ENCODE results near the gene CNEP1R1.

CNEP1R1 gene

GRCh38 chr16:50037662-50038220 lies 12.7 kb downstream of the CNEP1R1 start:
- Histone ChIP-seq H3K27ac (replicated peaks) (peak overlapping the region; percentile 55), H3K4me3 (replicated peaks; ENCODE audit: insufficient read depth, low read length) (no peak overlapping the region), H3K27me3 (ENCODE audit: insufficient read depth, poor library complexity, severe bottlenecking) (no peaks in the 10 kb centered on the region)
- peak; percentile 16; the same call in 1 of the 2 replicates for TF ChIP-seq POLR2AphosphoS5 (IDR thresholded peaks at IDR 0.05; ENCODE audit: low read depth)
- TF ChIP-seq GABPA (IDR thresholded peaks at IDR 0.05; ENCODE audit: low read depth), result no peak
- no peak for TF ChIP-seq REST (IDR thresholded peaks at IDR 0.05; ENCODE audit: insufficient replicate concordance, low read depth)
- no peak for TF ChIP-seq SPI1 (IDR thresholded peaks at IDR 0.05; ENCODE audit: borderline replicate concordance, low read depth)
- DNase-seq (ENCODE audit: low read depth in 1 of 2, low spot score in 1 of 2), result peak; percentile 43 to 63

- TF ChIP-seq SPI1 (IDR thresholded peaks at IDR 0.05; ENCODE audit: borderline replicate concordance, low read depth) (no peak), GABPA (IDR thresholded peaks at IDR 0.05; ENCODE audit: low read depth) (no peak), REST (IDR thresholded peaks at IDR 0.05; ENCODE audit: insufficient replicate concordance, low read depth) (no peak), POLR2AphosphoS5 (IDR thresholded peaks at IDR 0.05; ENCODE audit: low read depth) (no peak), CTCF (IDR thresholded peaks at IDR 0.05; ENCODE audit: insufficient read depth, low read length) (no peak)
- peak in 1 of 2 experiments; percentile 9 for DNase-seq (ENCODE audit: low read depth in 1 of 2, low spot score in 1 of 2)
These were observed 13.3 kb downstream of the CNEP1R1 start for GRCh38 chr16:50038286-50038685.

GRCh38 chr16:50038756-50039529 lies 13.9 kb downstream of the CNEP1R1 start:
- DNase-seq (ENCODE audit: low read depth in 1 of 2, low spot score in 1 of 2), result peak; percentile 88 to 93
- Histone ChIP-seq H3K4me3 (replicated peaks; ENCODE audit: insufficient read depth, low read length) (no peak overlapping the region), H3K27me3 (ENCODE audit: insufficient read depth, poor library complexity, severe bottlenecking) (no peaks in the 10 kb centered on the region), H3K27ac (replicated peaks) (peak overlapping the region; percentile 55)
- peak; percentile 81 for TF ChIP-seq SPI1 (IDR thresholded peaks at IDR 0.05; ENCODE audit: borderline replicate concordance, low read depth)
- TF ChIP-seq POLR2AphosphoS5 (IDR thresholded peaks at IDR 0.05; ENCODE audit: low read depth), result peak; percentile 70
- no peak for TF ChIP-seq GABPA (IDR thresholded peaks at IDR 0.05; ENCODE audit: low read depth)

More at GRCh38 chr16:50038286-50038685, 13.3 kb downstream of the CNEP1R1 start:
- Histone ChIP-seq H3K27ac (replicated peaks) (peak overlapping the region; percentile 55), H3K27me3 (ENCODE audit: insufficient read depth, poor library complexity, severe bottlenecking) (no peaks in the 10 kb centered on the region), H3K4me3 (replicated peaks; ENCODE audit: insufficient read depth, low read length) (no peak overlapping the region)

GRCh38 chr16:50040018-50040417 lies 15.0 kb downstream of the CNEP1R1 start:
- Histone ChIP-seq H3K27ac (replicated peaks) (peak overlapping the region; percentile 55), H3K27me3 (ENCODE audit: insufficient read depth, poor library complexity, severe bottlenecking) (no peaks in the 10 kb centered on the region), H3K4me3 (replicated peaks; ENCODE audit: insufficient read depth, low read length) (no peak overlapping the region)
- TF ChIP-seq POLR2AphosphoS5 (IDR thresholded peaks at IDR 0.05; ENCODE audit: low read depth), result no peak
- TF ChIP-seq GABPA (IDR thresholded peaks at IDR 0.05; ENCODE audit: low read depth), result no peak
- TF ChIP-seq REST (IDR thresholded peaks at IDR 0.05; ENCODE audit: insufficient replicate concordance, low read depth), result no peak
- DNase-seq (ENCODE audit: low read depth in 1 of 2, low spot score in 1 of 2), result no peak

Data from HL-60 (cell line).